IPS-18c (cell line): ENCODE results near the gene CD40.

Experiments
- H3K4me3 ChIP-seq: 2 replicates; pipeline ENCODE4 v1.7.0; 2013; ENCODE audit warnings: low read depth, mild to moderate bottlenecking, low read length, moderate library complexity; ENCODE audit not compliant: insufficient read depth
- H3K9me3 ChIP-seq: one replicate; pipeline ENCODE4 v1.6.1; 2013; ENCODE audit warnings: mild to moderate bottlenecking, low read length, moderate library complexity; ENCODE audit not compliant: control insufficient read depth, insufficient read depth

CD40 gene

DNA sequence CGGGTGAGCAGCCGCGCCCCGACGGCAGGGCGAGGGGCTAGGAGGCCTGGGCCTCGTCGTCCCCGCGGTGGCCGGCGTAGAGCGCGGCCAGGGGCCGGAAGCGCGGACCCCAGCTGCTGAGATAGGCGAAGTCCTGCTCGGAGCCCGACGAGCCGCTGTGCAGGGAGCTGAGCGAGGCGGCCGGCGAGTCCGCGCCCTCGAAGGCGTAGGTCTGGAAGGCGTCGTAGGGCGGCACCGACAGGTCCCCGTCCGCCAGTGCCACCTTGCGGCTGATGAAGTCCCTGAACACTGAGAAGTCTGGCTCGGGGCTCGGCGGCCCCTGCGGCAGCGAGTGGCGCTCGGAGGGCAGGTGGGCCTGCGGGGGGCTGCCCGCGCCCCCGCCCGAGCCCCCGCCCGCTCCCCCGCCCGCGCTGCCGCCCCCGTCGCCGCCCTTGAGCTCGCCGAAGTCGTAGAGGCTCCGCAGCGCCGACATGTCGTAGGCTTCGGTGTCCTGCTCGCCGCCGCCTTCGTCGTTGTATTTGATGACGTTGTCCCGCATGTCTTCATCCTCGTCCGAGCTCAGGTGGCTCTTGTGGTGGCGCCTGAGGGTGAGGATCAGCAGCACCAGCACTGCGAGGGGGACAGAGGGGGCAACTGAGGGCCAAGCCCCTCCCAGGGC lies 56.5 kb downstream of the CD40 start:
- Histone ChIP-seq H3K4me3 (no peak overlapping the region; the same call in none of the 2 replicates), H3K9me3 (peaks cover 2% of the 10 kb centered on the region)

DNA sequence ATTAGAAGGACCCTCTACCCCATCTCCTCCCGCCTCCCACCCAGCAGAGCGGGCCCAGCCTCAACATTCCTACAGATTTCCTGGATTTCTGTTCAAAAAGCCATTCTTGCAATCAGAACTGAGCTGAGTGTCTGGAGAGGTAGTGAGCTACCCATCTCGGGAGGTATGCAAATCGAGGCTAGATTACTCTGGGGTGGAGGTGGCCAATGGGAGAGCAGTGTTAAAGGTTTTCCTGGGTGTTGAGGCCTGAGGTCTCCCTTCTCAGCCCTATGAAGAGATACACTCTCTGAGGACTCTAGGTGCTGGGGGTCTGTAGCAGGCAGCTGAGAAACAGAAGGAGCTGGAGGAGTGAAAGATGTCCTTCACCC lies 57.0 kb downstream of the CD40 start:
- Histone ChIP-seq H3K9me3 (peaks cover 2% of the 10 kb centered on the region), H3K4me3 (no peak overlapping the region; the same call in 1 of the 2 replicates)

DNA sequence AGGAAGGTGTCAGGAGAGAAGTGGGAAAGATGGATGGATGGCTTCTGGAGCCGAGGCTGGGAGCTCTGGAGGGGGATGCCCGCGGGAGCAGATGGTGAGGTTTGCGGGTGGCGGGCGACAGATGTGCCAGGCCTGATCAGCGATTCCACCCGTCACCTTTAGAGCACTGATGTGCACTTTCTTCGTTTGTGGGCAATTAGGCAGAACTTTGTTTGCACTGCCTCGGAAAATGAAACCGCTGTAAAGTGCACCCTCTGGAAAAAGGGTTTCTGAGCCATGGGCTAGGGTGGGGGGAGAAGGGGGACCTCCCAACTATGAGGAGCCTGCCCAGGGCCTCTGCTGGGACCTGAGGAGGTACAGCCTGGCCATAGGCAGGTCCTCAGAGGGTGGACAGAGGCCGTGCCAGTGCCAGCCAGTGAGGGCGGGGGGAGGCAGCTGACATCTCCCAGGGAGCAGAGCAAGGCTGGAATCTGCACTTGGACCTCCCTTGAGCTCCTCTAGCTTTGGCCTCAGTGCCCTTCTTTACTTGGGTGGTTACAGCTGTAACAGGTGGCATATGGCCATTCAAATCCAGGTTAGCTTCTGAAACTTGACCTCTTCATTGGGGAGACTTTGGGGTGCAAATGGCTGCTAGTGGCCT lies 58.7 kb downstream of the CD40 start:
- no peak overlapping the region for H3K4me3 ChIP-seq
- peaks cover 2% of the 10 kb centered on the region for H3K9me3 ChIP-seq

DNA sequence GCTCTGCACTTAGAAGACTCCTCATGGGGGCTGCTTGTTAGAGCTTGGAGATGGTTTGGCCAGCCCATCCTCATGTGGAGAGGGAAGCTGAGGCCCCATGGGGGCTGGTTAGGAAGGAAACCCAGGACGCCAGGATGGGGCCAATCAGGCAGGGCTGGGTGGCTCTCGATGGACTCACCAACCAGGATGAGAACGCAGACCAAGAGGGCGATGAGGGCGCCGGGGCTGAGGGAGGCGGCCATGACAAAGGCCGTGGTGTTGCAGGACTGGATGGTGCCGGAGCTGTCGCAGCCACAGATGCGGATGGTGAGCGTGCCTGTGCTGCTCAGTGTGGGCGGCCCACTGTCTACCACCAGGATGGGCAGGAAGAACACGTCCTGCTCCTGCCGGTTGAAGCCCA lies 59.7 kb downstream of the CD40 start:
- H3K4me3 ChIP-seq, result no peak overlapping the region
- peaks cover 2% of the 10 kb centered on the region for H3K9me3 ChIP-seq

DNA sequence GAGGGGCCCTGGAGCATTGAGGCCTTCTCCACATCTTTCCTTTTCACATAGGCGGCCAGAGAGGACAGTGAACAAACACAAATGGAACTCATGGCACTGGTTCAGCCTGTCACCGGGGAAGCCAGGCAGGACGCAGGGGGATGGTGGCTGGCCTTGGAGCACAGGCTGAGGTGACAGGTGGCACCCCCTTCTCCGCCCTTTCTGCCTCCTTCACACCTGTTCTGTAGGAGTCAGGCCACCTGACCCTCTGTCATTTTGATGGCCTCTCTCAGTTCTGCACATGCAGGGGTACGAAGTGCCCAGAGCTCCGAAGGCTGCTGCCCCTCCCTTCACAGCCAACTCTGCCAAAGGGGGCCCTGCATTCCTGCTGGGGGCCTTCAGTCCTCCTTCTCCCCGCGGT lies 60.8 kb downstream of the CD40 start:
- peaks cover 2% of the 10 kb centered on the region for H3K9me3 ChIP-seq
- no peak overlapping the region for H3K4me3 ChIP-seq
